K562 (cell line): ENCODE results near the gene DOLK. TPM values are rescaled to one million over a fixed set of nuclear protein-coding genes. Genes with fewer than 3 reads are reported as not detected.

Experiments
- ARID2 ChIP-seq: fragments of 450-650 bp; IDR thresholded peaks from 2 replicates; pipeline ENCODE4 v1.6.1; 2017; ENCODE audit warnings: antibody characterized with exemption, mild to moderate bottlenecking
- CC2D1A ChIP-seq: fragments of 450-650 bp; IDR thresholded peaks from 2 replicates; pipeline ENCODE4 v1.6.1; 2017; ENCODE audit warnings: mild to moderate bottlenecking
- CEBPZ ChIP-seq: fragments of 150-350 bp; IDR thresholded peaks from 2 replicates; pipeline ENCODE4 v1.6.1; 2014; ENCODE audit warnings: low read depth, mild to moderate bottlenecking, low read length, borderline replicate concordance
- CHD2 ChIP-seq: IDR thresholded peaks from 2 replicates; pipeline ENCODE4 v1.6.1; 2011; ENCODE audit warnings: low read depth, low read length
- DPF2 ChIP-seq: fragments of 450-650 bp; IDR thresholded peaks from 2 replicates; pipeline ENCODE4 v1.6.1; 2016
- ERF ChIP-seq: fragments of 450-650 bp; formaldehyde crosslinking; IDR thresholded peaks from 2 replicates; pipeline ENCODE4 v1.4.0; 2020; ENCODE audit warnings: mild to moderate bottlenecking, mixed read lengths
- GATAD2B ChIP-seq: fragments of 450-650 bp; IDR thresholded peaks from 2 replicates; pipeline ENCODE4 v1.6.1; 2017; ENCODE audit warnings: mild to moderate bottlenecking, borderline replicate concordance
- HDAC8 ChIP-seq: fragments of 450-650 bp; IDR thresholded peaks from 2 replicates; pipeline ENCODE4 v1.6.1; 2016; ENCODE audit warnings: mild to moderate bottlenecking, missing genetic modification characterization, moderate library complexity, missing compliant biosample characterization
- LCOR ChIP-seq: sonication (generic); formaldehyde crosslinking; IDR thresholded peaks from 2 replicates; pipeline ENCODE4 v1.8.0; 2022; ENCODE audit warnings: mild to moderate bottlenecking, missing genetic modification reagents
- MAFG ChIP-seq: fragments of 450-650 bp; conservative IDR thresholded peaks from 2 replicates; pipeline ENCODE4 v1.6.1; 2016; ENCODE audit warnings: missing genetic modification characterization, missing compliant biosample characterization
- MECOM ChIP-seq: fragments of 250-450 bp; sonication (Bioruptor Pico); IDR thresholded peaks from 2 replicates; pipeline ENCODE4 v1.8.0; 2022; ENCODE audit warnings: inconsistent platforms
- NUFIP1 ChIP-seq: fragments of 450-650 bp; IDR thresholded peaks from 2 replicates; pipeline ENCODE4 v1.6.1; 2018; ENCODE audit not compliant: partially characterized antibody
- STAG1 ChIP-seq: sonication (generic); formaldehyde crosslinking; IDR thresholded peaks from 2 replicates; pipeline ENCODE4 v1.5.0; 2020; ENCODE audit warnings: missing genetic modification reagents, borderline replicate concordance
- USF1 ChIP-seq: sonication (generic); formaldehyde crosslinking; IDR thresholded peaks from 2 replicates; pipeline ENCODE4 v1.9.0; 2022; ENCODE audit warnings: mild to moderate bottlenecking, missing genetic modification reagents
- ZBTB34 ChIP-seq: fragments of 250-450 bp; sonication (Bioruptor Pico); IDR thresholded peaks from 2 replicates; pipeline ENCODE4 v1.8.0; 2021; ENCODE audit warnings: mild to moderate bottlenecking, moderate library complexity
- ZC3H8 ChIP-seq: fragments of 450-650 bp; IDR thresholded peaks from 2 replicates; pipeline ENCODE4 v1.6.1; 2017
- ZNF197 ChIP-seq: fragments of 200-800 bp; sonication (Bioruptor generic); IDR thresholded peaks from 2 replicates; pipeline ENCODE4 v1.6.1; 2016; ENCODE audit warnings: low read depth, missing genetic modification characterization, missing compliant biosample characterization
- ZNF609 ChIP-seq: sonication (generic); formaldehyde crosslinking; IDR thresholded peaks from 2 replicates; pipeline ENCODE4 v1.8.1; 2023; ENCODE audit warnings: missing genetic modification reagents, mild to moderate bottlenecking, borderline replicate concordance
- ZNF75A ChIP-seq: fragments of 450-650 bp; formaldehyde crosslinking; IDR thresholded peaks from 2 replicates; pipeline ENCODE4 v1.4.0; 2020; ENCODE audit warnings: mild to moderate bottlenecking
- polyA plus RNA-seq, 8 experiments: library from polyadenylated mRNA; depleted of rRNA in 4 of 8; stranded (reverse) in 5 of 8; unstranded in 3 of 8; fragments of >200 nt; fragmentation: Nextera tagmentation in 2 of 8; fragmentation: Illumina TruSeq in 1 of 8; extraction: Ambion mirVana in 2 of 8; extraction: Trizol in 1 of 8; gene quantifications; 2 replicates each; pipeline versions ENCODE4 v1.2.1 to v1.2.3, GENCODE V29; 2011 to 2014; ENCODE audit warnings: inconsistent platforms in 1 of 8, missing spikeins in 1 of 8
- total RNA-seq, 7 experiments: library from RNA; depleted of rRNA in 6 of 7; stranded (reverse); fragments of >200 nt in 6 of 7; fragmentation: Illumina TruSeq in 2 of 7; extraction: Trizol in 2 of 7; gene quantifications; 2 replicates each; pipeline versions ENCODE4 v1.2.1 to v1.2.3, GENCODE V29; 2011 to 2021; ENCODE audit warnings: low replicate concordance in 1 of 7

The DOLK gene
- total and polyA plus RNA-seq, 9 of the 15 experiments (the other 6 are each of a cell fraction or from before 2014, with no cell fraction given) = 2.6 to 14.2 (median 11.7) TPM

GRCh38 chr9:128947527-128948301, at the start of gene DOLK, which contains the start of gene NUP188 (continued):
- TF ChIP-seq CEBPZ (no peak), ZNF609 (CRISPR knock-in tag) (peak; percentile 44; the same call in 1 of the 2 replicates), CC2D1A (no peak), ZNF75A (CRISPR knock-in tag) (no peak), DPF2 (no peak; the same call in 1 of the 2 replicates), MECOM (CRISPR knock-in tag) (no peak), USF1 (CRISPR knock-in tag) (peak; percentile 99), STAG1 (no peak), ZBTB34 (CRISPR knock-in tag) (no peak), ZNF197 (CRISPR knock-in tag) (no peak), GATAD2B (no peak), ZC3H8 (no peak), LCOR (0 out of 2 replicates have a peak, but pooled peaks have one; percentile 30), CHD2 (0 out of 2 replicates have a peak, but pooled peaks have one; percentile 39), ARID2 (no peak), MAFG (tag) (no peak), ERF (CRISPR knock-in tag) (no peak), NUFIP1 (no peak), HDAC8 (tag) (no peak)
